Measurements from ENCODE around the gene ADGRA3. TPM values are rescaled to one million over a fixed set of nuclear protein-coding genes. Genes with fewer than 3 reads are reported as not detected.

The ADGRA3 gene
- total and polyA plus RNA-seq, 11 donors: 9.6 to 43.9 (median 21.5) TPM

DNA sequence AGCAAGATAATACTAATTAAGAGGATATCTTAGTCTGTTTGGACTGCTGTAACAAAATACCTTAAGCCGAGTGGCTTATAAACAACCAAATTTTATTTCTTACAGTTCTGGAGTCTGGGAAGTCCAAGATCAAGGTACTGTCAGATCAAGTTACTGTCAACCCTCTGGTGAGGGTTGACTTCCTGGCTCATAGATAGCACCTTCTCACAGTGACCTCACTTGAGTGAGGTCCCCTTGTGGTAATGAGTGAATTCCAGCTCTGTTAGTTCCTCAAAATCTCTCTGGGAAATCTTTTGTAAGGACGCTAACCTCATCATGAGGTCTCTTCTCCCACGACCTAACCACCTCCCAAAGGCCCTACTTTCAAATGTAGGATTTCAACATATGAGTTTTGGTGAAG, 36.9 kb upstream of the ADGRA3 start:
- 69 to 81% (median 78%) methylated on average over 3 of the region's 3 CpGs for WGBS, 4 donors

DNA sequence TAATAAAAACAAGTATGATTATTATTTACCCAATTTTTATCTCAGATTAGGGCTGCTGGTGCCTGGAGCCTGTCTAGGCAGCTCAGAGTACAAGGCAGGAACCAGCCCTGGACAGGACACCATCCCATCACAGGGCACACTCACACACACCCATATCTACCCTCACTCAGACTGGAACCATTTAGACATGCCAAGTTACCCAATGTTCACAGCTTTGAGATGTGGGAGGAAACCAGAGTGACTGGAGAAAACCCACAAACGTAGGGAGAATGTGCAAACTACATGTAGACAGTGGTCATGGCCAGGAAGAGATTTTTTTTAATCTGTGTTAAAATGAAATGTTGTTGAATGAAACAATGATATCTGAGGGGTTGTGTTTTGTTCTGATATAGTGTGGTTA, 35.7 kb upstream of the ADGRA3 start:
- no peaks in the 10 kb centered on the region for H3K27me3 ChIP-seq
- TF ChIP-seq POLR2A (IDR thresholded peaks at IDR 0.05) (no peak), CTCF (IDR thresholded peaks at IDR 0.05) (no peak)
- 64 to 77% (median 72%) methylated on average over 1 of the region's 1 CpG for WGBS, 4 donors
- H3K36me3 ChIP-seq: no peaks in the 10 kb centered on the region
- intact Hi-C loops (cut with DNase I): no loop called here
- no peak overlapping the region for H3K4me3 ChIP-seq
- no peaks in the 10 kb centered on the region for H3K9me3 ChIP-seq
- DNase-seq: no peak
- no peak overlapping the region for H3K27ac ChIP-seq
- no peaks in the 10 kb centered on the region for H3K4me1 ChIP-seq
- ATAC-seq: no peak

More for the DNA sequence above, 36.9 kb upstream of the ADGRA3 start:
- ATAC-seq: no peak
- TF ChIP-seq CTCF (IDR thresholded peaks at IDR 0.05) (no peak), POLR2A (IDR thresholded peaks at IDR 0.05) (no peak)
- Histone ChIP-seq H3K9me3 (peaks cover 0 to 2% (median 0%) of the 10 kb centered on the region in 12 donors), H3K4me3 (no peak overlapping the region), H3K27me3 (no peaks in the 10 kb centered on the region), H3K4me1 (no peaks in the 10 kb centered on the region), H3K27ac (no peak overlapping the region), H3K36me3 (no peaks in the 10 kb centered on the region)
- no peak for DNase-seq
- intact Hi-C loops (cut with DNase I): no loop called here

DNA sequence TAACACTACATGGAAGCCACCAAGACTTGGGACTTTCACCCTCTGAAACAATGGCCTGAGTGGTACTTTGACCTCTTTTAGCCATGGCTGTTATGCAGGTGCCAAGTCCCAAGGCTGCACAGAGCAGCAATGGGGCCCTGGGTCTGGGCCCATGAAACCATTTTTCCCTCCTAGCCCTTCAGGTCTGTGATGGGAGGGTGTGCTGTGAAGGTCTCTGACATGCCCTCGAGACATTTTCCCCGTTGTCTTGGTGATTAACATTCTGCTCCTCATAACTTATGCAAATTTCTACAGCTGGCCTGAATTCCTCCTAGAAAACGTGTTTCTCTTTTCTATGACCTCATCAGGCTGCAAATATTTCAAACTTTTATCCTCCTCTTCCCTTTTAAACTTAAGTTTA, 30.4 kb upstream of the ADGRA3 start:
- TF ChIP-seq CTCF (IDR thresholded peaks at IDR 0.05): no peak
- TF ChIP-seq POLR2A (IDR thresholded peaks at IDR 0.05): no peak
- intact Hi-C loops (cut with DNase I): no loop called here
- WGBS, 4 donors: 70 to 80% (median 77%) methylated on average over 3 of the region's 3 CpGs
- DNase-seq: no peak
- H3K36me3 ChIP-seq: no peaks in the 10 kb centered on the region
- H3K4me1 ChIP-seq: no peaks in the 10 kb centered on the region
- no peak overlapping the region for H3K4me3 ChIP-seq
- H3K27ac ChIP-seq: no peak overlapping the region
- H3K9me3 ChIP-seq: peaks cover 0 to 10% (median 0%) of the 10 kb centered on the region in 12 donors
- ATAC-seq: no peak
- no peaks in the 10 kb centered on the region for H3K27me3 ChIP-seq

DNA sequence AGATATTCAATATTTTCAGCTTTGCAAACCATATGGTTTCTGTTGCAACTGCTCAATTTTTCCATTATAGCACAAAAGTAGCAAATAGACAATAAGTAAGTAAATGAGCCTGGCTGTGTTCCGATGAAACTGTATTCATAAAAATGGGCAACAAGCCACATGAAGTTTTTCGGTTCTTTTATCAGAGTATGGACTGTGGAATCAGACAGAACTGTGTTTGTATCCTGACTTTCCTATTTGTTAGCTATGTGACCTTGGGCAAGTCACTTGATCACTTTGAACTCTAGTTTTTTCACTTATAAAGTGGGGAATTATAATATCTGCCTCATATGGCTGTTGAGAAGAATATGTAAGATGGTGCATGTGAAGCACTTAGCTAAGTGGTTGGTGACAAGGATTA, 23.4 kb upstream of the ADGRA3 start:
- WGBS, 4 donors: 67 to 87% (median 81%) methylated on average over 2 of the region's 2 CpGs
- H3K36me3 ChIP-seq: no peaks in the 10 kb centered on the region
- H3K4me3 ChIP-seq: no peak overlapping the region
- DNase-seq: no peak
- H3K9me3 ChIP-seq: peaks cover 0 to 20% (median 12%) of the 10 kb centered on the region in 12 donors
- H3K4me1 ChIP-seq: no peaks in the 10 kb centered on the region
- no peak for TF ChIP-seq POLR2A (IDR thresholded peaks at IDR 0.05)
- no peak for TF ChIP-seq CTCF (IDR thresholded peaks at IDR 0.05)
- intact Hi-C loops (cut with DNase I): no loop called here
- no peak for ATAC-seq
- no peak overlapping the region for H3K27ac ChIP-seq
- no peaks in the 10 kb centered on the region for H3K27me3 ChIP-seq

All from heart left ventricle (tissue), 16 donors.